SK-N-SH (cell line): ENCODE results near the gene MACROD2. TPM values are rescaled to one million over a fixed set of nuclear protein-coding genes. Genes with fewer than 3 reads are reported as not detected.

Experiments
- CTCF ChIA-PET: fragments of 300-600, 350-600 bp; formaldehyde crosslinking; extraction: SDS; loops from one replicate; lab custom pipeline; 2021; lab: Yijun Ruan, JAX
- POLR2A ChIA-PET: fragments of 350-600 bp; sonication (Branson Sonifier 250); formaldehyde crosslinking; extraction: SDS; loops from one replicate; lab custom pipeline; 2020; ENCODE audit warnings: antibody characterized with exemption, inconsistent platforms; lab: Yijun Ruan, JAX
- DNase-seq: peaks from one replicate; pipeline ENCODE4 v3.0.0; 2012
- H2AFZ ChIP-seq: fragments of 200-600 bp; sonication (generic); 2 replicates; pipeline ENCODE4 v1.8.1; 2016; ENCODE audit warnings: antibody characterized with exemption, mild to moderate bottlenecking, low read depth
- H3F3A ChIP-seq: fragments of 200-600 bp; sonication (generic); replicated peaks from 2 replicates; pipeline ENCODE3; 2016; ENCODE audit warnings: antibody characterized with exemption, mild to moderate bottlenecking; ENCODE audit not compliant: insufficient read depth
- H3K27ac ChIP-seq, 2 experiments: fragments of 200-500 bp in 1 of 2; fragments of 200-600 bp in 1 of 2; sonication (Bioruptor generic) in 1 of 2; sonication (generic), shearing (Covaris generic) in 1 of 2; 2 replicates each; pipeline versions ENCODE4 v1.5.1 to v1.6.1; 2014 to 2016; ENCODE audit warnings: low read depth in 2 of 2, inconsistent platforms in 1 of 2, low read length in 1 of 2, mild to moderate bottlenecking in 1 of 2, mixed read lengths in 1 of 2
- H3K27me3 ChIP-seq: fragments of 200-600 bp; sonication (generic), shearing (Covaris generic); 2 replicates; pipeline ENCODE4 v1.6.1; 2016; ENCODE audit warnings: mixed run types; ENCODE audit not compliant: insufficient read depth
- H3K36me3 ChIP-seq, 2 experiments: fragments of 200-500 bp in 1 of 2; fragments of 200-600 bp in 1 of 2; sonication (Bioruptor generic) in 1 of 2; sonication (generic) in 1 of 2; replicated peaks in 1 of 2; 2 replicates each; pipeline versions ENCODE3 to v1.5.1; 2014 to 2016; ENCODE audit warnings: low read length in 1 of 2, mild to moderate bottlenecking in 1 of 2; ENCODE audit not compliant: insufficient read depth in 2 of 2, control insufficient read depth in 1 of 2
- H3K4me1 ChIP-seq, 2 experiments: fragments of 200-500 bp in 1 of 2; fragments of 200-600 bp in 1 of 2; sonication (Bioruptor generic) in 1 of 2; sonication (generic), shearing (Covaris generic) in 1 of 2; 2 replicates each; pipeline versions ENCODE4 v1.5.1 to v1.6.1; 2014 to 2016; ENCODE audit warnings: low read depth in 1 of 2, low read length in 1 of 2, mixed run types in 1 of 2; ENCODE audit not compliant: insufficient read depth in 2 of 2, control insufficient read depth in 1 of 2
- H3K4me2 ChIP-seq: fragments of 200-600 bp; sonication (generic), shearing (Covaris generic); 2 replicates; pipeline ENCODE4 v1.6.1; 2017; ENCODE audit warnings: mixed run types
- H3K4me3 ChIP-seq, 2 experiments: fragments of 200-500 bp in 1 of 2; fragments of 200-600 bp in 1 of 2; sonication (Bioruptor generic) in 1 of 2; sonication (generic), shearing (Covaris generic) in 1 of 2; 2 replicates each; pipeline versions ENCODE4 v1.5.1 to v1.8.1; 2014 to 2016; ENCODE audit warnings: low read depth in 2 of 2, inconsistent platforms in 1 of 2, low read length in 1 of 2, mild to moderate bottlenecking in 1 of 2, mixed read lengths in 1 of 2, moderate library complexity in 1 of 2
- H3K79me2 ChIP-seq: fragments of 200-600 bp; sonication (generic); 2 replicates; pipeline ENCODE4 v1.8.1; 2017; ENCODE audit warnings: mild to moderate bottlenecking; ENCODE audit not compliant: insufficient read depth
- H3K9ac ChIP-seq: fragments of 200-600 bp; sonication (generic); 2 replicates; pipeline ENCODE4 v1.6.1; 2017; ENCODE audit warnings: mixed run types
- H3K9me2 ChIP-seq: fragments of 200-600 bp; sonication (generic); 2 replicates; pipeline ENCODE4 v1.6.1; 2017; ENCODE audit warnings: mixed run types
- H3K9me3 ChIP-seq: fragments of 200-600 bp; sonication (generic); 2 replicates; pipeline ENCODE4 v1.6.1; 2017; ENCODE audit warnings: mixed run types, mild to moderate bottlenecking, moderate library complexity
- H4K20me1 ChIP-seq: fragments of 200-600 bp; sonication (generic); 2 replicates; pipeline ENCODE4 v1.6.1; 2017; ENCODE audit warnings: mild to moderate bottlenecking, mixed run types; ENCODE audit not compliant: insufficient read depth
- CHD2 ChIP-seq: fragments of 150-350 bp; IDR thresholded peaks from 2 replicates; pipeline ENCODE4 v1.6.1; 2018; ENCODE audit warnings: low read length; ENCODE audit not compliant: partially characterized antibody
- ELF1 ChIP-seq: IDR thresholded peaks from 2 replicates; pipeline ENCODE4 v1.4.0; 2012
- EP300 ChIP-seq, 2 experiments: IDR thresholded peaks; 2 replicates each; pipeline versions ENCODE4 v1.4.0 to v1.6.1; 2012; ENCODE audit warnings: borderline replicate concordance in 1 of 2, low read depth in 1 of 2, low read length in 1 of 2
- EZH2phosphoT487 ChIP-seq: fragments of 200-600 bp; sonication (generic); IDR thresholded peaks from 2 replicates; pipeline ENCODE4 v1.6.1; 2017; ENCODE audit warnings: low read depth, mixed run types, mild to moderate bottlenecking, antibody characterized with exemption, moderate library complexity, borderline replicate concordance
- FOXJ3 ChIP-seq: sonication (generic); formaldehyde crosslinking; IDR thresholded peaks from 2 replicates; pipeline ENCODE4 v1.5.1; 2020; ENCODE audit warnings: mild to moderate bottlenecking, missing genetic modification reagents
- GATA2 ChIP-seq: sonication (generic); formaldehyde crosslinking; IDR thresholded peaks from 2 replicates; pipeline ENCODE4 v1.5.0; 2020; ENCODE audit warnings: mild to moderate bottlenecking, missing genetic modification reagents
- JUND ChIP-seq: IDR thresholded peaks from 2 replicates; pipeline ENCODE4 v1.4.0; 2012
- MXI1 ChIP-seq: IDR thresholded peaks from 2 replicates; pipeline ENCODE4 v1.6.1; 2012; ENCODE audit warnings: mild to moderate bottlenecking, low read depth, low read length, improper control_type of control experiment
- NRF1 ChIP-seq: IDR thresholded peaks from 2 replicates; pipeline ENCODE4 v1.6.1; 2012; ENCODE audit warnings: low read depth, mild to moderate bottlenecking, low read length
- PBX3 ChIP-seq: IDR thresholded peaks from 2 replicates; pipeline ENCODE4; 2012
- POLR2AphosphoS5 ChIP-seq: IDR thresholded peaks from 2 replicates; pipeline ENCODE4 v1.6.1; 2012; ENCODE audit warnings: low read depth, low read length
- RAD21 ChIP-seq: IDR thresholded peaks from 2 replicates; pipeline ENCODE4 v1.6.1; 2012; ENCODE audit warnings: mild to moderate bottlenecking, low read length
- RCOR1 ChIP-seq: fragments of 150-350 bp; IDR thresholded peaks from 2 replicates; pipeline ENCODE4 v1.6.1; 2017; ENCODE audit warnings: antibody characterized with exemption, low read length
- REST ChIP-seq: IDR thresholded peaks from 2 replicates; pipeline ENCODE4 v1.6.1; 2012; ENCODE audit warnings: mild to moderate bottlenecking, low read depth, low read length, moderate library complexity
- SMC3 ChIP-seq: IDR thresholded peaks from 2 replicates; pipeline ENCODE4 v1.6.1; 2012; ENCODE audit warnings: low read depth, low read length, improper control_type of control experiment
- TAF1 ChIP-seq: IDR thresholded peaks from 2 replicates; pipeline ENCODE4 v1.6.1; 2012; ENCODE audit warnings: low read depth, mild to moderate bottlenecking, low read length, moderate library complexity, borderline replicate concordance
- TCF12 ChIP-seq: IDR thresholded peaks from 2 replicates; pipeline ENCODE4 v1.4.0; 2012
- USF1 ChIP-seq: IDR thresholded peaks from 2 replicates; pipeline ENCODE4 v1.4.0; 2012; ENCODE audit warnings: low read depth, borderline replicate concordance
- YY1 ChIP-seq: IDR thresholded peaks from 2 replicates; pipeline ENCODE4 v1.4.0; 2012; ENCODE audit warnings: low read depth, mild to moderate bottlenecking
- WGBS: methylation state at CpG from one replicate; pipeline ENCODE4 v1.1.6; 2017; ENCODE audit warnings: low lambda C conversion rate; 5-methylcytosine and 5-hydroxymethylcytosine counted together
- polyA plus RNA-seq, 3 experiments: library from polyadenylated mRNA; depleted of rRNA; stranded (reverse); fragments of >200 nt; gene quantifications; 2 replicates each; pipeline ENCODE4 v1.2.3, GENCODE V29; 2012

MACROD2 gene
- polyA plus RNA-seq, 1 of the 3 experiments (the other 2 are of a cell fraction) = 0.33 TPM

GRCh38 chr20:14724036-14724435 lies 728.7 kb downstream of the MACROD2 start:
- H3K36me3 ChIP-seq = no peaks in the 10 kb centered on the region
- no peak overlapping the region for H3K4me3 ChIP-seq
- H3K9me2 ChIP-seq = no peaks in the 10 kb centered on the region
- WGBS = 81% methylated on average over 1 of the region's 1 CpG
- TF ChIP-seq RAD21 (no peak), PBX3 (no peak), EP300 (IDR thresholded peaks at IDR 0.05; ENCODE audit: borderline replicate concordance in 1 of 2, low read depth in 1 of 2, low read length in 1 of 2) (no peak), ELF1 (no peak), RCOR1 (no peak), FOXJ3 (CRISPR knock-in tag) (no peak)
- H3F3A ChIP-seq = no peaks in the 10 kb centered on the region
- POLR2A ChIA-PET = no interaction called here
- no peaks in the 10 kb centered on the region for H3K9me3 ChIP-seq
- no peaks in the 10 kb centered on the region for H3K4me1 ChIP-seq
- no peaks in the 10 kb centered on the region for H3K27me3 ChIP-seq
- H4K20me1 ChIP-seq = no peaks in the 10 kb centered on the region
- no peak overlapping the region for H3K27ac ChIP-seq
- no peak overlapping the region for H2AFZ ChIP-seq
- CTCF ChIA-PET = no interaction called here
- DNase-seq = no peak
- H3K4me2 ChIP-seq = no peak overlapping the region
- no peaks in the 10 kb centered on the region for H3K79me2 ChIP-seq
- no peak overlapping the region for H3K9ac ChIP-seq

GRCh38 chr20:14724468-14724867 lies 729.2 kb downstream of the MACROD2 start:
- H3K4me1 ChIP-seq = no peaks in the 10 kb centered on the region
- no peak overlapping the region for H3K4me2 ChIP-seq
- no peaks in the 10 kb centered on the region for H3K79me2 ChIP-seq
- no peak overlapping the region for H3K9ac ChIP-seq
- no peaks in the 10 kb centered on the region for H3K9me2 ChIP-seq
- no peaks in the 10 kb centered on the region for H3K9me3 ChIP-seq
- H3K36me3 ChIP-seq = no peaks in the 10 kb centered on the region
- ChIA-PET CTCF (no interaction called here), POLR2A (no interaction called here)
- H3K27me3 ChIP-seq = no peaks in the 10 kb centered on the region
- H3K4me3 ChIP-seq = no peak overlapping the region
- H3F3A ChIP-seq = no peaks in the 10 kb centered on the region
- H3K27ac ChIP-seq = no peak overlapping the region
- H4K20me1 ChIP-seq = no peaks in the 10 kb centered on the region
- DNase-seq = no peak
- WGBS = 52% methylated on average over 1 of the region's 1 CpG
- TF ChIP-seq EP300 (IDR thresholded peaks at IDR 0.05; ENCODE audit: borderline replicate concordance in 1 of 2, low read depth in 1 of 2, low read length in 1 of 2) = no peak
- no peak for TF ChIP-seq MXI1
- TF ChIP-seq YY1 = no peak
- TF ChIP-seq GATA2 (CRISPR knock-in tag) = no peak
- no peak for TF ChIP-seq JUND
- no peak overlapping the region for H2AFZ ChIP-seq

GRCh38 chr20:14726591-14726990 lies 731.3 kb downstream of the MACROD2 start:
- Histone ChIP-seq H3K79me2 (no peaks in the 10 kb centered on the region), H3K27ac (no peak overlapping the region), H3K36me3 (no peaks in the 10 kb centered on the region), H4K20me1 (no peaks in the 10 kb centered on the region), H3K9me3 (no peaks in the 10 kb centered on the region), H3K9ac (no peak overlapping the region), H3K27me3 (no peaks in the 10 kb centered on the region), H3K9me2 (no peaks in the 10 kb centered on the region), H3K4me1 (no peaks in the 10 kb centered on the region), H2AFZ (no peak overlapping the region), H3K4me3 (no peak overlapping the region), H3K4me2 (no peak overlapping the region), H3F3A (no peaks in the 10 kb centered on the region)
- TF ChIP-seq JUND (no peak), NRF1 (no peak), CHD2 (no peak), SMC3 (no peak), FOXJ3 (CRISPR knock-in tag) (no peak), TCF12 (no peak), EZH2phosphoT487 (no peak), REST (no peak), USF1 (no peak), ELF1 (no peak), TAF1 (no peak), POLR2AphosphoS5 (no peak), RCOR1 (no peak)
- ChIA-PET POLR2A (no interaction called here), CTCF (no interaction called here)
- no peak for DNase-seq
- 94% methylated on average over 3 of the region's 3 CpGs for WGBS
